Activated naive CD8-positive, alpha-beta T cell treated with anti-CD3 and anti-CD28 coated beads, Interleukin-2, amount 50 U/mL, for 16 hours (primary cell): ENCODE results near the gene CNFN.

Experiments
- DNase-seq: peaks from one replicate; pipeline ENCODE4 v3.0.0-alpha.2; 2020; ENCODE audit warnings: low read depth, low spot score

Gene CNFN

DNA sequence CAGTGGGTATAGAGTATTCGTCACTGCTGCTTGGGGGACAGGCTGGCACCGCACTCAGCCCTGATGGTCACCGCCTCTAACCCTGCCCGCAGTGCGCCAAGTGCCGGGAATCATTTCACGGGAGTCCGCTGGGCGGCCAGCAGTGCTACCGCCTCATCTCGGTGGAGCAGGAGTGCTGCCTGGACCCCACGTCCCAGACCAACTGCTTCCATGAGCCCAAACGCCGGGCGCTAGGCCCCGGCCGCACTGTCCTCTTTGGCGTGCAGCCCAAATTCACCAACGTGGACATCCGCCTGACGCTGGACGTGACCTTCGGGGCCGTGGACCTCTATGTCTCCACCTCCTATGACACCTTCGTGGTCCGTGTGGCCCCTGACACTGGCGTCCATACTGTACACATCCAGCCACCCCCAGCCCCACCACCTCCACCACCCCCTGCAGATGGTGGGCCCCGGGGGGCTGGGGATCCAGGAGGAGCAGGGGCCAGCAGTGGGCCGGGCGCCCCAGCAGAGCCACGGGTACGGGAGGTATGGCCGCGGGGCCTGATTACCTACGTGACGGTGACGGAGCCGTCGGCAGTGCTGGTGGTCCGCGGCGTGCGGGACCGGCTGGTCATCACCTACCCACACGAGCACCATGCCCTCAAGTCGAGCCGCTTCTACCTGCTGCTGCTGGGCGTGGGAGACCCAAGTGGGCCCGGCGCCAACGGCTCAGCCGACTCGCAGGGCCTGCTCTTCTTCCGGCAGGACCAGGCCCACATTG, 14.5 kb downstream of the CNFN start:
- DNase-seq = no peak

DNA sequence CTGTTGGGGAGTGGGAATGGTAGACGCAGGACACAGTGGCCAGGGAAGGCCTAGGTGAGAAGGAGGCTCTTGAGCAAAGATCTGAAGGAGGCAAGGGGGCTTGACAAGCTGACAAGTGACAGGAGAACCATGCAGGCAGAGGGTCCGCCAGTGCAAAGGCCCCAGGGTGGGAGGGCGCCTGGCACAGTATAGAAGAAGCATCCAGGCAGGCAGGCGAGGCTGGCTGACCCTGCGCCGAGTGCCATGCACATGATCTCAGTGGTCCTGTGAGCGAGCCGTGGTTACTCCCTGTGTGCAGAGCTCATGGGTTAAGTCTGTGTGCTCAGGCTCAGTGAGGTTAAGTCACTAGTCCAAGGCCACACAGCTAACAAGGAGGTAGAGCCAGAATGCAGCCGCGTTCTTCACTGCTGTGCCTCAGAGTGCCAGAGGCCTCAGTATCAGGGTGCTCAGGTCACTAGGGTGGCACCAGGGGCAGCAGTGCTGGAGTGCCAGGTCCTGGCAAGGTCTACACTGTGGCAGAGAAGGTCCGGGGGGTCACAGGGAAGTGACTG, 15.2 kb downstream of the CNFN start:
- DNase-seq = no peak

DNA sequence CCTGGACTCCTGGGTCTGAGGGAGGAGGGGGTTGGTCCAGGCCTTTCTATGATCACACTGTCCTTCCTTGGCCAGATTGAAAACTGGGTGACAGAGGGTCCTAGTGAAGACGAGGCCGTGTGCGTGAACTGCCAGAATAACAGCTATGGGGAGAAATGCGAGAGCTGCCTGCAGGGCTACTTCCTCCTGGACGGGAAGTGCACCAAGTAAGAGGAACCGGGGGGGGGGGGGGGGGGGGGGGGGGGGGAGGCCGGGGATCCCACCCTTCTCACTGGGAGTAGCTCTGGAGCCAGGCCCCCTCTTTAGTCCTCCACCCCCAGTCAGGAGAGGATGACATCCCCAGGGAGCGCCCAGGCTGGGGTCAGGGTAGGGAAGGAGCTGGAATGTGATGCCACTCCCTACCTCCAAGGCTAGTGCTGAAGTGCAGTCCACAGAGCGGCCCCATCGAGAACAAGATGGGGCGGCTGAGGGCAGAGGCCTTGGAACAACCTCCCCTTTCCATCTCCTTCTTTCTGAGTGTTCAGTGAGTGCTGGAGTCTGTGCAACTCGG, 19.4 kb downstream of the CNFN start:
- no peak for DNase-seq

DNA sequence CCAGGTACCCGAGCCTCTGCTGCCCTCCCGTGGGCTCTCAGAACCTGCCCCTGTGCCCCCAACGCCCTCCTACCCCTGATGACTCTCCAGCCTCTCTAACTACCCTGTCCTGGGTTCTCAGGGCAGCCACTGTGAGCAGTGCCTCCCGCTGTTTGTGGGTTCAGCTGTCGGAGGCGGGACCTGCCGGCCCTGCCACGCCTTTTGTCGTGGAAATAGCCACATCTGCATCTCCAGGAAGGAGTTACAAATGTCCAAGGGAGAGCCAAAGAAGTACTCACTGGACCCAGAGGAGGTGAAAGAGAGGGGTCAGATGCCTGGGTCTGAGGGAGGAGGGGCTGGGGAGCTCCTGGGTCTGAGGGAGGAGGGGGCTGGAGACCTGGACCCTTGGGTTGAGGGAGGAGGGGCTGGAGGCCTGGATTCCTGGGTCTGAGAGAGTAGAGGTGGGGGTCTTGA, 20.0 kb downstream of the CNFN start:
- no peak for DNase-seq

DNA sequence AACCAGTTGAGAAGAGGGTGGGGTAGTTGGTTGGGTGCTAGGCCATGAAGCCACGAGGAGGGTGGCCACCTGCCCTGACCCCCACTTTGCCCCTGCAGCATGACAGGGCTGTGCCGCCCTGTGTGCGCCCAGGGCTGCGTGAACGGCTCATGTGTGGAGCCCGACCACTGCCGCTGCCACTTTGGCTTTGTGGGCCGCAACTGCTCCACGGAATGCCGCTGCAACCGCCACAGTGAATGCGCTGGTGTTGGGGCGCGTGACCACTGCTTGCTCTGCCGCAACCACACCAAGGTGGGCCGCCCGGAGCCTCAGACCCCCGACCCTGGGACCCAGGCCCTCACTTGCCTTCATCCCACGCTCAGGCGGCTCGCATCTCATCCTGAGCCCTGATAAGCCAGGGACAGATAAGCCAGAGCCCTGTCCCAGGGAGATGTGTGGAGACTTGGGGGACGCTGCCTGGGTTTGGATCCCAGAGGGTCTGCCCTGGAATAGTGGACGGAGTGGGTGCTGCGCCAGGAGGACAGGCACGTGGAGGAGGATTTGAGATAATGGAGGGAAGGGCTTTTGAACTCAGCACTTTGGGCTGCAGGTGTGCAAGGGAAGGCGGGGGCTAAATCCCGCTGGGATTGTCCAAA, 20.5 kb downstream of the CNFN start:
- DNase-seq = no peak

DNA sequence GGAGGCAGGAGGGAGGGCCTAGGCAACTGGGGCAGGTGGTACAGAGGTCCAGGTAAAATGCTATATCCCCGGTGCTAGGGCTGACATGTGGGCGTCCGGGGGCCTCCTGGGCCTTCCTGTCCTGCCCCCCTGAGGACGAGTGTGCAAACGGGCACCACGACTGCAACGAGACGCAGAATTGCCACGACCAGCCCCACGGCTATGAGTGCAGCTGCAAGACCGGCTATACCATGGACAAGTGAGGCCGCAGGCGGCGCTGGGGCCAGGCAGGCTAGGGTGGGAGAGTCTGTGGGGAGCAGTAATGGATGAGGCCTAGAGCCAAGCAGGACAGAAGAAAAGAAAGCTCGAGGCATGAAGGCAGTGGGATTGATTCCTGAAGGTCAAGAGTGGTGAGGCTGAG, 21.3 kb downstream of the CNFN start:
- no peak for DNase-seq

DNA sequence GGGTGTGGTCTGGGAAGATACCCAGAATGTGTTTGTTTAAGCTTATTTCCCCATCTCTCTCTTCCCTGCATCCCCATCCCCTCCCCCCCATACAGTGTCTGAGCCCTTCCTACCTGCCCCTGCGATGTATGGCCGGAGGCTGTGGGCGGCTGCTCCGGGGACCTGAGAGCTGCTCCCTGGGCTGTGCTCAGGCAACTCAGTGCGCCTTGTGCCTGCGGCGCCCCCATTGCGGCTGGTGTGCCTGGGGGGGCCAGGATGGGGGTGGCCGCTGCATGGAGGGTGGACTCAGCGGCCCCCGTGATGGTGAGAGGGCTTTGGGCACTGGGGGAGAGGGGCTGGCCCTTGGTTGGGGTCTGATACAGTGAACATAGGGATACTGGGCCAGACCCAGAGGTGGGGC, 21.7 kb downstream of the CNFN start:
- DNase-seq = no peak

DNA sequence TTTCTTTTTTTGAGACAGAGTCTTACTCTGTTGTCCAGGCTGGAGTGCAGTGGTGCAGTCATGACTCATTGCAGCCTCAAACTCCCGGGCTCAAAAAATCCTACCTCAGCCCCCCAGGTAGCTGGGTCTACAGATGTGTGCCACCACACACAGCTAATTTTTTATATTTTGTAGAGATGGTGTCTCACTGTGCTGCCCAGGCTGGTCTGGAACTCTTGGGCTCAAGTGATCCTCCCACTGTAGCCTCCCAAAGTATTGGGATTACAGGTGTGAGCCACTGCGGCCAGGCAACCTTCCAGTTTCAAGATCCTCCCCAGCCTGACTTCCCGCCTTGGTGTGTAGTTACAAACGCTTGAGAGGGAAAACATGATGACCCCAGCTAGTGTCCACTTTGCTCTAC, 22.2 kb downstream of the CNFN start:
- no peak for DNase-seq

DNA sequence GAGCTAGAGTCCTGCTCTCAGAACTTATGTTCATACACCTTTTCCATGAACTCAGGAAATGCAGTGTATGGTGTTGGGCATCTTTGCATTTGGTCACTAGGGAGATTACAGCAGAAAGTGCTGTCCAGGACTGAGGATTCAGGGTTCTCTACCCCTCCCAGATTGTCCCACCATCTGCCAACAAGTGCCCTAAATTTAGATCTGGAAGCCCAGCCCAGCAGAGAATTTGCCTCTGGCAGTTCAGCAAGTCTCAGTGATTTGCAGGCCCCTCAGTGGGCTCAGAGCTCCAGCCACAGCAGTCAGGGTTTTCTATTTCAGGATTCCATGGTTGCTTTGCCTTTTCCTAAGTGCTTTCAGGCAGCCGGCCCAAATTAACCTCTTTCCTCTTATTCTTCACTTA, 23.4 kb downstream of the CNFN start:
- no peak for DNase-seq

DNA sequence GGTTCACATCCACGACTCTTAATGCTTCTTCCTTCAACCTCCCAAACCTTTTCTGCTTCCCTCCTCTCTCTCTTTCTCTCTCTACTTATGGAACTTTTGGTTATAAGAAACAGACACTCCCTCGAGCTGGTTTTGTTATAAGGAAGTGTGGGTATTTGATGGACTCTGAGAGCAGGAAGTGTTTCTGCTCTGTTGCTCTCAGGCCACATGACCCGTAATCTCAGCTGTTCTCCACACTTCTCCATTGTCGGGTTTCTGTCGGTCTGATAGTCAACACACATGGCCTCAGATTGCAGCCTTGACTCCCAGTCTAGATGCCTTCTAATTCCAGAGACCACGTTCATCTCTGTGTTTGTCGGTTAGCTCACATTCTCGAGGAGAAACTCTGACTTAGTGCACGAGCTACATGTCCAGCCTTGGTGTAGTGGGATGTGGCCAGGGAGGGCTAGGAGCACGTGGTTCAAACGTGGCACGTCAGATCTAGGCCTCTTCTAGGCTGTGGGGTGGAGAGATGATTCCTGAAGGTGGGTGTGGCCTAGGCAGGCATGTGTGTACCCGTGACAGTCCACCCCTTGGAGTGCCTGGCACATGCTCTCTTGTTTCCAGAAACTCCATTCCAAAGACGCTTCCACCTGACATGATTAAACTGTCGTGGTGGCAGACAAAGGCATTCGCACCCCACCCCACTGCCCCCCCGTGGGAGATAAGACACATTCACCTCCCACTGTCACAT, 26.3 kb downstream of the CNFN start:
- no peak for DNase-seq

DNA sequence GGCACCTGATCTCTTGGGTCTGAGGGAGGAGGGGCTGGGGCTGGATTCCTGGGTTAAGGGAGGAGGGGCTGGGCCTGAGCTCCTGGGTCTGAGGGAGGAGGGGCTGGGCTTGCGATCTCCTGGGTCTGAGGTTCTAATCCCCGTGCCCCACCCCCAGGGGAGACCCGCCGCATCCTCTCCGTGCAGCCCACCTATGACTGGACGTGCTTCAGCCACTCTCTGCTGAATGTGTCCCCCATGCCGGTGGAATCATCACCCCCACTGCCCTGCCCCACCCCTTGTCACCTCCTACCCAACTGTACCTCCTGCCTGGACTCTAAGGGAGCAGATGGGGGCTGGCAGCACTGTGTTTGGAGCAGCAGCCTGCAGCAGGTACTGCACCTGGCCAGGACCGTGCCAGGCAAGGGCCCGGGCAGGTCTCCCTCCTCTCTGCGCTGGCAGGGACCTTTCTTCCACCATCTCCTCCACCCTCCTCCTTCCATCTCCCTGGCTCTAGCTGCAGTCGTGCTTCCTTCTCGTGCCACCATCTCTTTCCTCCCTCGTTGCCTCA, 27.1 kb downstream of the CNFN start:
- no peak for DNase-seq

DNA sequence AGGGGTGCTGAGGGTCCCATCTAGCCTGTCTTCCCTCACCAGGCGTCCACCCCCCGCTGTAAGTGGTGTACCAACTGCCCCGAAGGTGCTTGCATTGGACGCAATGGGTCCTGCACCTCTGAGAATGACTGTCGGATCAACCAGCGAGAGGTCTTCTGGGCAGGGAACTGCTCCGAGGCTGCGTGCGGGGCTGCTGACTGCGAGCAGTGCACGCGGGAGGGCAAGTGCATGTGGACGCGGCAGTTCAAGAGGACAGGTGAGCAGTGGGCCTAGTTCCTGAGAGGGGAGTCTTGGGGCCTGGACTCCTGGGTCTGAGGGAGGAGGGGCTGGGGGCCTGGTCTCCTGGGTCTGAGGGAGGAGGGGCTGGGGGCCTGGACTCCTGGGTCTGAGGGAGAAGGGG, 27.8 kb downstream of the CNFN start:
- DNase-seq = no peak

DNA sequence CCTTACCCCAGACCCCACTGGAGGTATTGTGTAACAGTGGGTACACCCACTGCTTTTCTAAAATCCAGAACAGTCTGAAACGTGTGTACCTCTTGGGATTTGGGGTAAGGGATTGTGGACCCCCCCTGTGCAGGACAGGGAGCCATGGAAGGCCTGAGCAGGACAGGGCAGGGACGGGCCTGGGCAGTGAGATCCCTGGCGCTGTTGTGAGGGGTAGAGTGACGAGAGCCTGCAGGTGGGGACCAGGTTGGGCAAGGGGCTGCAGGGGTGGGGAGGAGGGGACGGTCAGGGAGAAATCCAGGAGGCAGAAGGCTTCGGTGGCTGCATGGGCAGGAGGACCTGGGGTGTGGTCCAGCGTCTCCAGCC, 28.6 kb downstream of the CNFN start:
- DNase-seq = no peak

DNA sequence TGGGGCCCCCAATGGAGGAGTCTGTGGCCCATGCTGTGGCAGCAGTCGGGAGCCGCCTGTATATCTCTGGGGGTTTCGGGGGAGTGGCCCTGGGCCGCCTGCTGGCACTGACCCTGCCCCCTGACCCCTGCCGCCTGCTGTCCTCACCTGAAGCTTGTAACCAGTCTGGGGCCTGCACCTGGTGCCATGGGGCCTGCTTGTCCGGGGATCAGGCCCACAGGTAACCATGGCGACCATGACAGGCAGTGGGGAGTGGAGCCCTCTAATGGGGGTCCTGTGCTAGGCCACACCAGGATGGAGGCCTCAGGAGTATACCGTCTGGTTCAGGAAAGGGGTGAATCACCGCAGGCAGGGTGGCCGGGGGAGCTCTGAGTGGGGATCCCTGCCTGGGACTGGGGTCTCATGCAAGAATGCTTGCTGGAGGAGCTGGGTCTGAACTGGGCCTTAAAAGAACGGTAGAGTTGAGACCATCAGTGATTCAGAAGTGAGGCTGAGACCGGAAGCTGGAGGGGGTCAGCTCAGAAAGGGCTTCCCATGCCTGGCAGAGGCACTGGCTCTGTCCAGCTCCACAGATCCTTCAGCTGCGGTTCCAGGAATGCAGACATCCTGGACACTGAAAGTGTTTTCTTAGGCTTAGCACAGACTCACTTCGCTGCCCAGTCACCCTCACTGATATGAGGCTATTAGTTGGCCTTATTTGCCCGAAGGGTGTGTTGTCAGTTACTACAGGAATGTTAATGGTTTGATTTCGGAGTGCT, 29.1 kb downstream of the CNFN start:
- no peak for DNase-seq

DNA sequence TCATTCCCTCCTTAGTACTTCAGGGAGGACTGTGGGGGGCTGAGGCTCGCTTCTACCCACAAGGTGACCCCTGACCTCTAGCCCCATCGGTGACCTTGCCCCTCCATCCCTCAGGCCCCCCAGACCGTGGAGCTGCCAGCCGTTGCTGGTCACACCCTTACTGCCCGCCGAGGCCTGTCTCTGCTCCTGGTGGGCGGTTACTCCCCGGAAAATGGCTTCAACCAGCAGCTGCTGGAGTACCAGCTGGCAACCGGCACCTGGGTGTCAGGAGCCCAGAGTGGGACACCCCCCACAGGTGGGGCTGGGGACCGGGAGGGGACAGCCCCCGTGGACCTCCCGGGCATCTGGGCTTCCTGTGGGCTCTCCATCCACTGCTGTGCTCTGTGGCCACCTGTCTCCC, 32.8 kb downstream of the CNFN start:
- DNase-seq = no peak

DNA sequence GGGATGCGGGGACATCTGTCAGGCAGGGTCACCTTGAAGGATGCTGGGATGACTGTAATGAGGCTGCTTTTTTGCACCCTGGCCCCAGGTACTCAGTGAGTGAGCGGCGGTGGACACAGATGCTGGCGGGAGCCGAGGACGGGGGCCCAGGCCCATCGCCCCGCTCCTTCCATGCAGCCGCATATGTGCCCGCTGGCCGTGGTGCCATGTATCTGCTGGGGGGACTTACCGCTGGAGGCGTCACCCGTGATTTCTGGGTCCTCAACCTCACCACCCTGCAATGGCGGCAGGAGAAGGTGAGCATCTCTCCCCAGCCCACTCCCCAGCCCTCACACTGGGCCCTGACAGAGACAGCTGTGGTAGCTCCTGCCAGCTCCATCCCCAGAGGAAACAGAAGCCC, 33.4 kb downstream of the CNFN start:
- no peak for DNase-seq

DNA sequence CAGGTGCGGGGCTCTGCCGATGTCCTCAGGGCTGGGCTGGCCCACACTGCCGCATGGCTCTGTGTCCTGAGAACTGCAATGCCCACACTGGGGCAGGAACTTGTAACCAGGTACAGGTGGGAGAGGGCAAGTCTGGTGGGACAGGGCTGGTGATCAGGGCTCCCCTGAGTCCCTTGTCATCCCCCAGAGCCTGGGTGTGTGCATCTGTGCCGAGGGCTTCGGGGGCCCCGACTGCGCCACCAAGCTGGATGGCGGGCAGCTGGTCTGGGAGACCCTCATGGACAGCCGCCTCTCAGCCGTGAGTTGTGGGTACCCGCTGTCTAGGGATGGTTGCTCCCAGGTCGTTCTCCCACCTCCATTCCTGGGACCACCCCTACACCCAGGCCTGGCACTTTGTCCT, 34.2 kb downstream of the CNFN start:
- DNase-seq = no peak

DNA sequence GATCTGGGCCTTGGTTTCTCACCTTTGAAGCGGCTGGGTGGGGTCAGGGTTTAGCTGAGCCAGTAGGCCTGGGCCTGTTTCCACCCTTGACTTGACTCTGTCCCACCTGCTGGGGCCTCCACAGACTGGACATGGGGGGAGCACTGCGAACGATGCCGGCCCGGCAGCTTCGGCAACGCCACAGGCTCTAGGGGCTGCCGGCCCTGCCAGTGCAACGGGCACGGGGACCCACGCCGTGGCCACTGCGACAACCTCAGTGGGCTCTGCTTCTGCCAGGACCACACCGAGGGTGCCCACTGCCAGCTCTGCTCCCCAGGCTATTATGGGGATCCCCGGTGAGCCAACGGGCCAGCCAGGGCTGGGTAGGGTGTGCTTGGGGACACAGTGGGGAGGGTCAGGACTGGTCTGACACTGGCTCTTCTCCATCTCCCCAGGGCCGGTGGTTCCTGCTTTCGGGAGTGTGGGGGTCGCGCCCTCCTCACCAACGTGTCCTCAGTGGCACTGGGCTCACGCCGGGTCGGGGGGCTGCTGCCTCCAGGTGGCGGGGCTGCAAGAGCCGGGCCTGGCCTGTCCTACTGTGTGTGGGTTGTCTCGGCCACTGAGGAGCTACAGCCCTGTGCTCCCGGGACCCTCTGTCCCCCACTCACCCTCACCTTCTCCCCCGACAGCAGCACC, 36.6 kb downstream of the CNFN start:
- no peak for DNase-seq

DNA sequence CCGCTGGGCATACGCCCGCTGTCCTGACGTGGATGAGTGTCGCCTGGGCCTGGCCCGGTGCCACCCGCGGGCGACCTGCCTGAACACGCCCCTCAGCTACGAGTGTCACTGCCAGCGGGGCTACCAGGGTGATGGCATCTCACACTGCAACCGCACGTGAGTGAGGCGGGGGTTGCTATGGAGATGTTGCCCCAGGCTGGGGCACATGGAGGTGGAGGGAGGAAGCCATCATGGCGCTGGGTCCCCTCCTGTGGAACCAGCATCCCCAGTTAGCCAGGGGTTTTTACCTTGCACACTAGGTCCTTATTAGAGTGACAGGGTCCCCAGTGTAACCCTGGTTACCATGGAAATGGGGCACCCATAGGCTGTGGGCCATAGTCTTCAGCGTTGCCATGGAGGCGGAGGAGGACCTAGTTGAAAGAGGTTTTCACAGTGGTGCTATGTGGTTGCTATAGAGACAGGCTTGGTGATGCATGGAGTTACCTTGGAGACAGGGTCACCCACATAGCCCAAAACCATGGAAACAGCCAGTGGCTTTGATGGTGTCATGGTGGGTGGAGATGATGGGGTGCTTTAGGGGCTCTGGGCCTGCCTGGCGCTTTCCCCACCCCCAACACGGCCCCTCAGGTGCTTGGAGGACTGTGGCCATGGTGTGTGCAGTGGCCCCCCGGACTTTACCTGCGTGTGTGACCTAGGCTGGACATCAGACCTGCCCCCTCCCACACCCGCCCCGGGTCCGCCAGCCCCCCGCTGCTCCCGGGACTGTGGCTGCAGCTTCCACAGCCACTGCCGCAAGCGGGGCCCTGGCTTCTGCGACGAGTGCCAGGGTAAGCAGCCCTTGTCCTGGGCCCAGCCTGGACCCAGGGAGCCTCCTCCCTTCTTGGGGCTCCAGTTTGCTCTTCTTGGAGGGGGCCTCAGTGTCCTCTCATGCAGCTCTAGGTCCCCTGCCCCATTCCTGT, 37.5 kb downstream of the CNFN start:
- DNase-seq = no peak
